Measurements from ENCODE around the gene DECR2.
A peak's percentile ranks its signal among the peaks of the same experiment; 100 is the strongest.

Gene DECR2

DNA sequence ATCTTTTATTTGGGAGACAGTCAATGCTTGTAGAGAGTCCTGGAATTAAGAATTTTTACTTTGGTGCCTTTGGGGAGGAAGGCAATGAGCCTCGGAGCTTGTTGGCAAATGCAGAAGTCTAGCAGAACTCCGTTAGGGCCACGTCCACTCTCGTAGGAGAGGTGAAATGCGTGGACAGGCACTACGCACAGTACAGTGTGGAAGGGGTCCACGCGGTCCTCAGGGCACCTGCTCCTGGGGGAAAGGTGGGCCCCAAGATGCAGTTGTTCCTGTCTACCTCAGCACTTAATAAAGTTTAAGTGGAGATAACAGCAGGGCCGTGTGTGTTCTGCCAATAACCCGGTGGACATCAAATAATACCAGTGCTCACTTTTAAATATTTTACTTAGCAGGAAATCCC is 25.6 kb downstream of the DECR2 start:
- H3K36me3 ChIP-seq (ENCODE audit: control insufficient read depth, insufficient read depth, low read length) = 0 out of 2 replicates have a peak, but pooled peaks cover 11% of the 10 kb centered on the region
- H3K27me3 ChIP-seq (ENCODE audit: control insufficient read depth, insufficient read depth, low read length) = peaks cover 33% of the 10 kb centered on the region

DNA sequence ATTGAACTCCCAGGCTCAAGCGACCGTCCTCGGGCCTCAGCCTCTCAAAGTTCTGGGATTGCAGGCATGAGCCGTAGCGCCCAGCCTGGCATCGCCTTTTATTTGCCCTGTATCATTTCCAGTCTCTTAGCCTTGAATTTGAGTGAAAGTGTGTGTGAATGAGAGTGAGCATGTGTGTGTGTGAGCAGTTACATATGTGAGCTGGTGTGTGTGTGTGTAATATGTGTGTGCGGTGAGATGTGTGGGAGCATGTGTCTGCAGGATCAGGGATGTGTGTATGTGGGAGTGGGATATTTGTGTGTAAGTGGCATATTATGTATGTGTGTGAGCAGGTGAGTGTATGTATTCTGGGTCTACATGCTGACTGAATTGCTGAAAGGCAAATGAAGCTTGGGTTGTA is 29.2 kb downstream of the DECR2 start:
- peaks cover 14% of the 10 kb centered on the region; the same call in 1 of the 2 replicates for H3K27me3 ChIP-seq (ENCODE audit: control insufficient read depth, insufficient read depth, low read length)
- no peak overlapping the region for H3K27ac ChIP-seq (ENCODE audit: low read depth, low read length)
- H3K9ac ChIP-seq (ENCODE audit: low read depth, low read length) = no peak overlapping the region
- peaks cover 8% of the 10 kb centered on the region for H3K4me1 ChIP-seq (ENCODE audit: control insufficient read depth, insufficient read depth, low read length)
- no peaks in the 10 kb centered on the region for H3K9me3 ChIP-seq (ENCODE audit: control insufficient read depth, insufficient read depth, low read length)
- H3K36me3 ChIP-seq (ENCODE audit: control insufficient read depth, insufficient read depth, low read length) = 0 out of 2 replicates have a peak, but pooled peaks cover 13% of the 10 kb centered on the region
- no peak overlapping the region for H3K4me3 ChIP-seq (ENCODE audit: low read depth, low read length)

More for the DNA sequence above, 25.6 kb downstream of the DECR2 start:
- Histone ChIP-seq H3K4me3 (ENCODE audit: low read depth, low read length) (peak overlapping the region; percentile 85), H3K27ac (ENCODE audit: low read depth, low read length) (no peak overlapping the region), H3K9me3 (ENCODE audit: control insufficient read depth, insufficient read depth, low read length) (no peaks in the 10 kb centered on the region), H3K9ac (ENCODE audit: low read depth, low read length) (no peak overlapping the region), H3K4me1 (ENCODE audit: control insufficient read depth, insufficient read depth, low read length) (peaks cover 8% of the 10 kb centered on the region)

DNA sequence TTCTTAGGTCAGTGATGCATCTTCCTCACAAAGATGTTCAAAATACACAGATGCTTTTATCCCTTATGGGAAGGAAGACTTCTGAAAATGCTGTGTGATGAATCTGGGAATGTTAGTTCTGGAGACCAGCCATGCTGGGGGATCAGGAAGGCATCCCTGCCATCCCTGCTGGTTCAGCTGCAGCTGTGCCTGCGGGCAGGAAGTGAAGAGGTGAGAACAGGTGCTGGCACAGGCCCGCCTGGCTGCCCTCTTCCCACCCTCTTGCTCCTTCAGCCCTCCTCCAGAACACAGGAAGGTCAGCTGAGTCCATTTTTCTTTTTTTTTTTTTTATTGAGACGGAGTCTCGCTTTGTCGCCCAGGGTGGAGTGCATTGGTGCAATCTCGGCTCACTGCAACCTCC is 38.9 kb downstream of the DECR2 start:
- no peak overlapping the region for H3K27ac ChIP-seq (ENCODE audit: low read depth, low read length)
- H3K4me3 ChIP-seq (ENCODE audit: low read depth, low read length) = no peak overlapping the region
- no peaks in the 10 kb centered on the region for H3K9me3 ChIP-seq (ENCODE audit: control insufficient read depth, insufficient read depth, low read length)
- H3K36me3 ChIP-seq (ENCODE audit: control insufficient read depth, insufficient read depth, low read length) = 0 out of 2 replicates have a peak, but pooled peaks cover 4% of the 10 kb centered on the region
- H3K27me3 ChIP-seq (ENCODE audit: control insufficient read depth, insufficient read depth, low read length) = no peaks in the 10 kb centered on the region
- no peaks in the 10 kb centered on the region for H3K4me1 ChIP-seq (ENCODE audit: control insufficient read depth, insufficient read depth, low read length)
- no peak overlapping the region for H3K9ac ChIP-seq (ENCODE audit: low read depth, low read length)

DNA sequence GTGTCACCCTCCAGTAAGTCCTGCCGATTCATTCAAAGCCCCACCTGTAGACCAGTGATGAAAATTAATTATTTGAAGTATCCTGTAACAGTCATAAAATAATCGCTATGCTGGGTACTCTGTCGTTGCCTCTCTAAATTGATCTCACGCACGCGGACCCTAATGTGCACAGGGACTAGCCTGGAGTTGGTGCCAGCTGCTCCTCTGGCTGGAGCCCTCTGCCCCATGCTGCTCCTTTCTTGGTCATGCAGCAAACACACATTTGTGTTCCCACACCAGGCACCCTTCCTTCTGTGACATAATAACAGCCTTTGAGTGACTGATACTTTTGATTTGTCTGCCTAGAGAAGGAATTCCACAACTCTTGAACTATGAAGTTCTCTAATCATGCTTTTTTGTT is 39.8 kb downstream of the DECR2 start:
- Histone ChIP-seq H3K27me3 (ENCODE audit: control insufficient read depth, insufficient read depth, low read length) (no peaks in the 10 kb centered on the region), H3K4me3 (ENCODE audit: low read depth, low read length) (no peak overlapping the region), H3K27ac (ENCODE audit: low read depth, low read length) (no peak overlapping the region), H3K36me3 (ENCODE audit: control insufficient read depth, insufficient read depth, low read length) (0 out of 2 replicates have a peak, but pooled peaks cover 4% of the 10 kb centered on the region), H3K4me1 (ENCODE audit: control insufficient read depth, insufficient read depth, low read length) (no peaks in the 10 kb centered on the region), H3K9me3 (ENCODE audit: control insufficient read depth, insufficient read depth, low read length) (no peaks in the 10 kb centered on the region), H3K9ac (ENCODE audit: low read depth, low read length) (no peak overlapping the region)

DNA sequence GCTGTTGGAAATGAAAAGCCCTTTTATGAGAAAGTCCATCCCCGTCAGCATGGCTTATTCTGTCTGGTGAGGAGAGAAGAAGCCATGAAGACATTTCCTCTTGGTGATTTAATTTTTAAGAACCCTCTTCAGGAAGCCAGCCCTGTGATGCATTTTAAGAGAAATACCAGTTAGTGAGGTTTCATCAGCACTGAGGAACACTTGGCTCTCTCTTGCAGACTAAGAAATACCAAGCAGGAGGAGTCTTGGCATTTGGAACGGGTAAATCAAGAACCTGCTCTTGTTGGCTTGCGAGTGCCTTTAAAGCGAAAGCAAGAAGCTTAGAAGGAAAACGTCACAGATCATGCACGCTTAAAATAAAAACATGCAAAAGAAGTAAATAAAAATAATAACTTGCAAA is 41.3 kb downstream of the DECR2 start:
- H3K9ac ChIP-seq (ENCODE audit: low read depth, low read length) = no peak overlapping the region
- H3K36me3 ChIP-seq (ENCODE audit: control insufficient read depth, insufficient read depth, low read length) = 0 out of 2 replicates have a peak, but pooled peaks cover 4% of the 10 kb centered on the region
- H3K27ac ChIP-seq (ENCODE audit: low read depth, low read length) = no peak overlapping the region

DNA sequence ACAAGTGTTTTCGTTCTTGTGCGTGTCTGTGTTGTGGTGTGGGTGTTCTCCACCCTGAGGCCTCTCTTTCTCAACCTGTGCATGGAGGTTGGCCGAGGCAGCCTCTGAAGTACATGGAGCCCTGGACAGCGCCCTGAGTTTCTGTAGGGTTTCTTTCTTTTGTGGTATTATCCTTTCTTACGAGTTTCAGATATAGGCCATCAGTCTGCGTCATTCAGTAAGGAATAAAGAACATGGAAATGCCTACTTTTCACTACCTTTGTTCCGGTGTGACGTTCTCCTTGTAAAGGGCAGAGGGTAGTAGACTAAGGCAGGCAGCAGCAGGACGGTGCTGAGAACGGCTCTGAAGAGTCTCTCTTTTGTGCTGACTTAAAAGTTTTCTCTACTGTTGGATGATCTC is 42.3 kb downstream of the DECR2 start:
- Histone ChIP-seq H3K27ac (ENCODE audit: low read depth, low read length) (no peak overlapping the region), H3K9me3 (ENCODE audit: control insufficient read depth, insufficient read depth, low read length) (no peaks in the 10 kb centered on the region), H3K36me3 (ENCODE audit: control insufficient read depth, insufficient read depth, low read length) (0 out of 2 replicates have a peak, but pooled peaks cover 4% of the 10 kb centered on the region), H3K4me1 (ENCODE audit: control insufficient read depth, insufficient read depth, low read length) (no peaks in the 10 kb centered on the region), H3K4me3 (ENCODE audit: low read depth, low read length) (no peak overlapping the region), H3K9ac (ENCODE audit: low read depth, low read length) (no peak overlapping the region), H3K27me3 (ENCODE audit: control insufficient read depth, insufficient read depth, low read length) (no peaks in the 10 kb centered on the region)

More for the DNA sequence above, 41.3 kb downstream of the DECR2 start:
- H3K4me1 ChIP-seq (ENCODE audit: control insufficient read depth, insufficient read depth, low read length) = no peaks in the 10 kb centered on the region
- H3K27me3 ChIP-seq (ENCODE audit: control insufficient read depth, insufficient read depth, low read length) = no peaks in the 10 kb centered on the region
- H3K9me3 ChIP-seq (ENCODE audit: control insufficient read depth, insufficient read depth, low read length) = no peaks in the 10 kb centered on the region
- no peak overlapping the region for H3K4me3 ChIP-seq (ENCODE audit: low read depth, low read length)

DNA sequence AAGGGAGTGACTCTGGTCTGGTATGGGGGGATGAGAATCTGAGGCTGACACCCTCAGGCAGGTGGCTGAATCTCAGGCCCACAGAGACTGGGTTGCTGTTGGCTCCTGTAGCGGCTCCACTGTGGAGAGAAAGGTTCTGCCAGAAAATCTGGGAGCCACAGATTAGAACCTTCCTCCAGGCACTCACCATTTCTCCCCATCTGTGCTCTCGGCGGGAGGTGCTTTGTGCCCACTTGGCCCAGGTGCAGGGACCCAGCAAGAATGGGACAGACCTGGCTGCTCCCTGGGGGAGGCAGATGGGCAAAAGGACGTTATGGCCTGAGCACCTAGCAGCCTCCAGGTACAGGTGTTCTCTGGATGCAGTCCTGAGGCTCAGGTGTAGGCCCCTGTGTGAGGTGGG is 43.9 kb downstream of the DECR2 start:
- no peaks in the 10 kb centered on the region for H3K4me1 ChIP-seq (ENCODE audit: control insufficient read depth, insufficient read depth, low read length)
- H3K27ac ChIP-seq (ENCODE audit: low read depth, low read length) = no peak overlapping the region
- no peaks in the 10 kb centered on the region for H3K36me3 ChIP-seq (ENCODE audit: control insufficient read depth, insufficient read depth, low read length)
- no peaks in the 10 kb centered on the region for H3K27me3 ChIP-seq (ENCODE audit: control insufficient read depth, insufficient read depth, low read length)
- H3K4me3 ChIP-seq (ENCODE audit: low read depth, low read length) = no peak overlapping the region
- H3K9me3 ChIP-seq (ENCODE audit: control insufficient read depth, insufficient read depth, low read length) = no peaks in the 10 kb centered on the region
- H3K9ac ChIP-seq (ENCODE audit: low read depth, low read length) = no peak overlapping the region

DNA sequence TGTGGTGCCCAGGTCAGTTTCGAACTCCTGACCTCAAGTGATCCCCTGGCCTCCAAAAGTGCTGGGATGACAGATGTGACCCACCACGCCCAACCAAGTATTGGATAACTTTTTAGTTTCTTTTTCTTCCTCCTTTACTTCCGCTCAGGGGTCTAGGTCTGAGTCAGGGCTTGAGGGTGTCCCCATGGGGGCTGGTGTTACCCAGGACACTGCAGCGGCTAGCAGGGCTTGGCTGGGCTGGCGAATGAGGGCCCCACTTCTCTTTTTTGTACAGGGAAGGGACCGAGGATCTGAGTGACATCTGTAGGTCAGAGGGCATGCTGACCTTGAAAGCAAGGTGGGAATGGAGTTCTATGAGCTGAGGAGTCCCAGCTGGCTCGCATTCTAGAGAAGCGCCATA is 48.7 kb downstream of the DECR2 start:
- H3K4me1 ChIP-seq (ENCODE audit: control insufficient read depth, insufficient read depth, low read length) = no peaks in the 10 kb centered on the region
- no peak overlapping the region for H3K27ac ChIP-seq (ENCODE audit: low read depth, low read length)
- no peaks in the 10 kb centered on the region for H3K36me3 ChIP-seq (ENCODE audit: control insufficient read depth, insufficient read depth, low read length)
- no peaks in the 10 kb centered on the region for H3K27me3 ChIP-seq (ENCODE audit: control insufficient read depth, insufficient read depth, low read length)
- no peak overlapping the region for H3K4me3 ChIP-seq (ENCODE audit: low read depth, low read length)
- no peak overlapping the region for H3K9ac ChIP-seq (ENCODE audit: low read depth, low read length)
- H3K9me3 ChIP-seq (ENCODE audit: control insufficient read depth, insufficient read depth, low read length) = no peaks in the 10 kb centered on the region

DNA sequence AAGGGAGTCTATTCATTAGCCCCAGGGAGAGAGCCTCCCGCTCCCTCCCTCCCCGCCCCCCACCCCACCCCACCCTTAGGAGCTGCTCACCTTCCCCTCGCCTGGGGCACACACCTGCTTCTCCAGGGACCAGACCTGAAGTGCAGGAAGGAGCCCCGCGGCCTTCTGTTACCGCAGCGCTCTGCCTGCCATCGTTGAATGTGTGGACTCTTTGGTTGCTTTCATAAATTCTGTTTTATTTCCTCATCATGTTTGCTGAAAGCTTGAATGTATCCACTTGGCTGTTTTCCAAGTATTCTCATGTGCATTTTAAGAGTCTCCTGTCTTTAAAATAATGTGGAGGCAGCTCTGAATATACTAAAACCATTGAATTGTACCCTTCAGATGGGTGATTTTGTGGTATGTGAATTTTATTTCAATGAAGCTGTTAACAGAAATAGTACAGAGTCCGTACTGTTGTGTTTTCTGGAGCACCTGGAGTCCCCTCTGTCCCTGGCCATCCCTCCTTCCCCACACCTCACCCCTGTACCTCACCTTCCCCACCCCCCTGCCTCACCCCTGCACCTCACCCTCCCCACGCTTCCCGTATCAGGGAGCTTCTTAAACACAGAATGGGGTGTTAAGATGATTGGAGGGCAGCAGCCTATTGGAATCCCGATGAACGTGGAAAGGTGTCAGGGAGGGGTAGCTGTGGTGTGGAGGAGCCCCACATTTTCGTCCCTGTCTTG is 49.3 kb downstream of the DECR2 start:
- Histone ChIP-seq H3K4me1 (ENCODE audit: control insufficient read depth, insufficient read depth, low read length) (no peaks in the 10 kb centered on the region), H3K27me3 (ENCODE audit: control insufficient read depth, insufficient read depth, low read length) (no peaks in the 10 kb centered on the region), H3K4me3 (ENCODE audit: low read depth, low read length) (no peak overlapping the region), H3K27ac (ENCODE audit: low read depth, low read length) (no peak overlapping the region), H3K9ac (ENCODE audit: low read depth, low read length) (no peak overlapping the region), H3K9me3 (ENCODE audit: control insufficient read depth, insufficient read depth, low read length) (no peaks in the 10 kb centered on the region), H3K36me3 (ENCODE audit: control insufficient read depth, insufficient read depth, low read length) (no peaks in the 10 kb centered on the region)

DNA sequence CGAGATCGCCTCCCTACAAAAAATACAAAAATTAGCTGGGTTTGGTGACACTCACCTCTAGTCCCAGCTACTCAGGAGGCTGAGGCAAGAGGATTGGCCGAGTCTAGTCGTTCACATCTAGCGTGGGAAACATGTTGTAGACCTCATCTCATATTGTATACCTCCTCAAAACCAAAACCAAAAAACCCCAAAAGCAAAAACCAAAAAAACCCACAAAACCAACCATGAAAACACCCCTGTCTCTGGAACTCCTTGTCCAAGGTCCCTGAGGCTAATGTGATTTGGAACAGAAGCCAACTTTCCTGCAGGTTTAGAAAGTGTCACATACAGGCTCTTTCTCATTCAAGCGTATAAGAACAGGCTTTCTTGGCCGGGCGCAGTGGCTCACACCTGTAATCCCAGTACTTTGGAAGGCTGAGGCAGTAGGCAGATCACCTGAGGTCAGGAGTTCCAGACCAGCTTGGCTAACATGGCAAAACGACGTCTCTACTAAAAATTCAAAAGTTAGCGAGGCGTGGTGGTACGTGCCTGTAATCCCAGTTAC is 52.8 kb downstream of the DECR2 start:
- Histone ChIP-seq H3K36me3 (ENCODE audit: control insufficient read depth, insufficient read depth, low read length) (no peaks in the 10 kb centered on the region), H3K27me3 (ENCODE audit: control insufficient read depth, insufficient read depth, low read length) (no peaks in the 10 kb centered on the region), H3K9me3 (ENCODE audit: control insufficient read depth, insufficient read depth, low read length) (no peaks in the 10 kb centered on the region), H3K9ac (ENCODE audit: low read depth, low read length) (no peak overlapping the region), H3K4me3 (ENCODE audit: low read depth, low read length) (no peak overlapping the region), H3K4me1 (ENCODE audit: control insufficient read depth, insufficient read depth, low read length) (peaks cover 10% of the 10 kb centered on the region), H3K27ac (ENCODE audit: low read depth, low read length) (no peak overlapping the region)

DNA sequence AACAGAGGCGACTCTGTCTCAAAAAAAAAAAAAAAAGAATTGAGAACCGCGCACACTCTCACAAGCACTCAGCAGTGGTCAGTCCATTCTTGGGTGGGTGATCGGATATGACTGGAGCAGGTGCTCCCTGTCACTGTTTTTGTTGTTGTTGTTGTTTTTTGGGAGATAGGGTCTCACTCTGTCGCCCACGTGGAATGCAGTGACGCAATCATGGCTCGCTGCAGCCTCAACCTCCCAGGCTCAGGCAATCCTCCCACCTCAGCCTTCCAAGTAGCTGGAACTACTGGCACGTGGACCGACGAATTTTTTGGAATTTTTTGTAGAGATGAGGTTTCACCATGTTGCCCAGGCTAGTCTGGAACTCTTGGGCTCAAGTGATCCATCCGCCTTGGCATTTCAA is 53.8 kb downstream of the DECR2 start:
- Histone ChIP-seq H3K4me1 (ENCODE audit: control insufficient read depth, insufficient read depth, low read length) (peaks cover 10% of the 10 kb centered on the region), H3K27ac (ENCODE audit: low read depth, low read length) (peak overlapping the region; percentile 1), H3K36me3 (ENCODE audit: control insufficient read depth, insufficient read depth, low read length) (no peaks in the 10 kb centered on the region), H3K9me3 (ENCODE audit: control insufficient read depth, insufficient read depth, low read length) (no peaks in the 10 kb centered on the region), H3K4me3 (ENCODE audit: low read depth, low read length) (no peak overlapping the region), H3K27me3 (ENCODE audit: control insufficient read depth, insufficient read depth, low read length) (no peaks in the 10 kb centered on the region), H3K9ac (ENCODE audit: low read depth, low read length) (no peak overlapping the region)

Data from HUES48 (cell line).